Muscle of leg (tissue), 11 donors: ENCODE measurements around the gene ARHGEF39. TPM values are rescaled to one million over a fixed set of nuclear protein-coding genes. Genes with fewer than 3 reads are reported as not detected.

Source experiments
- DNase-seq: peaks from one replicate; pipeline ENCODE4 v3.0.0; 2013
- H3K27ac ChIP-seq: one replicate; pipeline ENCODE4 v1.5.1; 2013; ENCODE audit warnings: mild to moderate bottlenecking, low read length, control low read depth
- H3K27me3 ChIP-seq: one replicate; pipeline ENCODE4 v1.6.1; 2013; ENCODE audit warnings: low read length; ENCODE audit not compliant: control insufficient read depth, insufficient read depth
- H3K36me3 ChIP-seq: one replicate; pipeline ENCODE4 v1.6.1; 2013; ENCODE audit warnings: low read length; ENCODE audit not compliant: control insufficient read depth, insufficient read depth
- H3K4me1 ChIP-seq: one replicate; pipeline ENCODE4 v1.6.1; 2013; ENCODE audit warnings: low read length; ENCODE audit not compliant: control insufficient read depth, insufficient read depth
- H3K4me3 ChIP-seq: one replicate; pipeline ENCODE4 v1.5.1; 2013; ENCODE audit warnings: low read length, control low read depth
- H3K9me3 ChIP-seq: replicated peaks from 2 replicates; pipeline ENCODE4 v1.6.1; 2013; ENCODE audit warnings: low read depth, low read length; ENCODE audit not compliant: control insufficient read depth
- WGBS: methylation state at CpG from one replicate; pipeline ENCODE4 v1.1.5; 2013; ENCODE audit warnings: missing lambda C conversion rate; ENCODE audit not compliant: insufficient coverage; 5-methylcytosine and 5-hydroxymethylcytosine counted together
- polyA plus RNA-seq, 8 donors: library from polyadenylated mRNA; unstranded; fragments of 120-200 nt; gene quantifications; one replicate each; pipeline versions ENCODE4 v1.2.1 to v1.2.3, GENCODE V29; 2013; ENCODE audit warnings: inconsistent platforms in 1 of 8, low replicate concordance in 1 of 8; ENCODE audit not compliant: insufficient read length in 8 of 8, insufficient read depth in 1 of 8
- total RNA-seq: library from RNA; stranded (reverse); fragments of 120-200 nt; gene quantifications from one replicate; pipeline ENCODE4 v1.2.4, GENCODE V29; 2013

Gene ARHGEF39
- total and polyA plus RNA-seq, 9 donors = 1.4 to 7.7 (median 5.5) TPM

DNA sequence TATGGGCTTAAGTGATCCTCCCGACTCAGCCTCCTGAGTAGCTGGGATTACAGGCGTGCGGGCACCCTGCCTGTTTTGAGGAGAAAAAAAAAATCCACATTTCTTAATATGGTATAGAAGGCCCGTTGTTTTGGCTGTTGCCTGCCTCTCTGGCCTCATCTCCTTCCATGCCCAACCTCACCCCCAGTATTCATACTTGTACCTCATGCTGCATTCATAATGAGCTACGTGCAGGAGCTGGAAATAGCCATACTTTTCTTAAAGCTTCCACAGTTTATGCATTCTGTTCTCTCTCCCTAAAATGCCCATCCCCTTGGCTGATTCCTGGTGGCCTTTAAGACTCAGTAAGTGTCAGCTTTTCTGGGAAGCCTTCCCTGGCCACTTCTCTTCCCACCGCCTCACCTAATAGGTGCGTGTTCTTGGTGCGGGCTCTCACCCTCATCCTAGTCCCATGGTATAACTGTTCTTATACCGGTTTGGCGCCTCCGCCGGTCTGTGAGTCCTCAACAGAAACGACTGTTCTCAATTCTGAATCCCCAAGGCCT lies 26.8 kb upstream of the ARHGEF39 start:
- Histone ChIP-seq H3K27ac (peak overlapping the region; percentile 97), H3K9me3 (no peaks in the 10 kb centered on the region), H3K4me3 (no peak overlapping the region), H3K36me3 (peaks cover 33% of the 10 kb centered on the region), H3K27me3 (no peaks in the 10 kb centered on the region), H3K4me1 (peaks cover 29% of the 10 kb centered on the region)
- DNase-seq = no peak
- WGBS = 51% methylated on average over 9 of the region's 13 CpGs

DNA sequence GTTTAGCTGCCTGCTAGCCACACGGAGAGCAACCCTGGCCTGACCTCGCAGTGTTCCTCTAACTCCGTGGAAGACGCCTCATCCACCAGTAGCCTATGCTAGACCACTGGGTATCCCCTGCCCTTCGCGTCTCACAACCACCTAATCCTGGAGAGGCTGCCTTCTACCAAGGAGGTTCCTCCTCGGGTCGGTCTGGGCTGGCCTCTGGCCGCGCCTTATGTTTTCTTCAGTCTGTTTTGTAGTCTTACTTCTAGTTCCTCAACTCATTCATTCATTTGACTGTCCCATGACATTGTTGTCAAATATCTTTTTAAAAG lies 26.3 kb upstream of the ARHGEF39 start:
- 3% methylated on average over 6 of the region's 10 CpGs for WGBS
- Histone ChIP-seq H3K4me1 (peaks cover 35% of the 10 kb centered on the region), H3K27ac (peak overlapping the region; percentile 97), H3K4me3 (peak overlapping the region; percentile 80), H3K36me3 (peaks cover 34% of the 10 kb centered on the region), H3K9me3 (no peaks in the 10 kb centered on the region), H3K27me3 (no peaks in the 10 kb centered on the region)
- DNase-seq = no peak

DNA sequence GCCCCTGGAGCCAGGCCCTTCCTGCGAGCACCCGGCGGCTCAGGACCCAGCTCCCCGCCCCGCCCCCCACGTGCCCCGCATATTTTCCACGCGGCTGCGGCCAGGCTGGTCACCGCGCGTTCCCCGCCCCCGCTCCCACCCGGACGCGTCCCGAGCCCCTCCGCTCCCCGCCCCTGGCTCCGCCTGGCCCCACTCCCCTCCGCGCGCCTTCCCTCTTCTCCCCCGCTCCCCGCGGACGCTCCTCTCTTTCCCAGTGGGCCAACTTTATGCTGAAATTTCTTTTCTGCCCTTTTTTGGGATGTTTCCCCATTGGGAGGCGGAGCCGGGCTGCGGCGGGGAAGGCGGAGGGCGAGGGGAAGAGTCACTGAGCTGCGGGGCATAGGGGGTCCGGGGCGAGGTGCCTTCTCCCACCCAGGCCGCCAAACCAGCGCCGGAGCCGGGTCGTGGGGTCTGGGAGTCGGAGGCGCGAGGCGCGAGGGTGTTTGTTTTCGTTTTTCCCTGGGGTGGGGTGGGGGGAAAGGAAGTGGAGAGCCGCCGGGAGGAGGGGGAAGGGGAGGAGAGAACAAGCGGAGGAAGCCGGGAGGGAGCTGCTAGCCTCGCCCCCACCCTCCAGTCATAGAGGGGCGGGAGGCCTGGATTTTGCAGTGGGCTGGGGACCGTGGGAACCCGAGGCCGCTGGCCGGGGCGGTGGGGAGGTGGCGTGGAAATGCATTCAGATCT lies 25.8 kb upstream of the ARHGEF39 start:
- H3K9me3 ChIP-seq = no peaks in the 10 kb centered on the region
- WGBS = under 1% methylated on average over 43 of the region's 61 CpGs
- peaks cover 33% of the 10 kb centered on the region for H3K36me3 ChIP-seq
- no peaks in the 10 kb centered on the region for H3K27me3 ChIP-seq
- peak overlapping the region; percentile 80 for H3K4me3 ChIP-seq
- DNase-seq = peak; percentile 91
- peaks cover 37% of the 10 kb centered on the region for H3K4me1 ChIP-seq
- peak overlapping the region; percentile 97 for H3K27ac ChIP-seq

DNA sequence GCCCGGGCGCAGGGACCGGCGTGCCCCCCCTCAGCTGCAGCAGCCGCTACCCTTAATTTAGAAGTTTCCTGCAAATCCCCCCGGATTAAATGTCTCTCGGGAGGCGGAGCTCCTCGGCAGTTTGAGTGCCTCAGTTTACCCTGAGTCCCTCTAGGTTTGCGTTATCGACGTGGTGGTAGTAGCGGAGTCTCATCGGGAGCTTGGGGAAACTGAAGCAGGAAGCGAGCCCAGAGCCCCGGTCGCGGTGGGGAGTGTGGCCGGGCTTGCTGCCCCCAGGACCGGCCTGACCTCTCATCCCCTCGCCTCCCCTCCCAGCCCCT lies 25.3 kb upstream of the ARHGEF39 start:
- Histone ChIP-seq H3K4me1 (peaks cover 40% of the 10 kb centered on the region), H3K4me3 (peak overlapping the region; percentile 80), H3K27ac (peak overlapping the region; percentile 97), H3K9me3 (no peaks in the 10 kb centered on the region), H3K36me3 (peaks cover 37% of the 10 kb centered on the region), H3K27me3 (no peaks in the 10 kb centered on the region)
- DNase-seq = no peak
- 0% methylated on average over 17 of the region's 21 CpGs for WGBS

DNA sequence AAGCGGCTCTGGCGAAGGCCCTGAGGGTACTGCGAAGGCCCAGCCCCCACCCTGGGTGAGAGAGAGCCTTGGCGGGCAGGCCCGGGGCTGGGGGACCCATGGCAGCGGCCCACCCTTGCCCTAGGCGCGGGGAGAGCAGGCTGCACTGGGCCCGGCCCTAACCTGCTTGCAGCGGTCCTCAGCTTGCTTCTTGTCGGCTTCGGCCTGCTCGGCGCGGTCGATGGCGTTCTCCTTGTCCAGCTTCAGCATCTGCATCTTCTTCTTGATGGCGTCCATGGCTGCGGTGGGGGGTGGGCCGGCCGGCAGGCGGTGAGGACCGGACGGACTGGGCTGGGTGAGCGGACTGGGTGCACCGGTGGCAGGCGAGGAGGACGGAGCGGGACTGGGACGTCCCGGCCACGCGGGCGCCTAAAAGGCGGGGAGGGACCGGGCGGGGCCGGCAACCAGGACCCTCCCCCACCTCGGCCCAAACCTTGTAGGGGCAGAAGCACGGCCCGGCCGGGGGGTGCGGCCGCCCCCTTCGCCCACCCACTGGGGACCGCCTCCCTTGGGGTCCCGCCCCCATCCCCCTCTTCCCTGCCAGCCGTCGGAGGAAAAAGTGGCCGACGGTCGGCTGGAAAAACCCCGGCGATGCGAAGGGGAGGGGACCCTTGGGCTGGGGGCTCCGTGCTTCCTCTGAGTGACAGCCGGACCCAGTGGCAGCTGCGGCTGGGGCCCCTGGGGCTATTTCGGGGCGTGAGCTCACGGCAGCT lies 24.7 kb upstream of the ARHGEF39 start, which contains the start of gene TPM2:
TPM2 (minus strand) TSS at position 384 of the 752 bp plus-strand sequence; CDS start at position 276, 108 bp downstream.
- peaks cover 42% of the 10 kb centered on the region for H3K36me3 ChIP-seq
- no peaks in the 10 kb centered on the region for H3K27me3 ChIP-seq
- H3K4me1 ChIP-seq = peaks cover 46% of the 10 kb centered on the region
- WGBS = 2% methylated on average over 50 of the region's 61 CpGs
- peak within 1 kb of the TSS; percentile 97 for H3K27ac ChIP-seq
- H3K4me3 ChIP-seq = peak within 1 kb of the TSS; percentile 80
- H3K9me3 ChIP-seq = no peaks in the 10 kb centered on the region
- DNase-seq = peak; percentile 92

DNA sequence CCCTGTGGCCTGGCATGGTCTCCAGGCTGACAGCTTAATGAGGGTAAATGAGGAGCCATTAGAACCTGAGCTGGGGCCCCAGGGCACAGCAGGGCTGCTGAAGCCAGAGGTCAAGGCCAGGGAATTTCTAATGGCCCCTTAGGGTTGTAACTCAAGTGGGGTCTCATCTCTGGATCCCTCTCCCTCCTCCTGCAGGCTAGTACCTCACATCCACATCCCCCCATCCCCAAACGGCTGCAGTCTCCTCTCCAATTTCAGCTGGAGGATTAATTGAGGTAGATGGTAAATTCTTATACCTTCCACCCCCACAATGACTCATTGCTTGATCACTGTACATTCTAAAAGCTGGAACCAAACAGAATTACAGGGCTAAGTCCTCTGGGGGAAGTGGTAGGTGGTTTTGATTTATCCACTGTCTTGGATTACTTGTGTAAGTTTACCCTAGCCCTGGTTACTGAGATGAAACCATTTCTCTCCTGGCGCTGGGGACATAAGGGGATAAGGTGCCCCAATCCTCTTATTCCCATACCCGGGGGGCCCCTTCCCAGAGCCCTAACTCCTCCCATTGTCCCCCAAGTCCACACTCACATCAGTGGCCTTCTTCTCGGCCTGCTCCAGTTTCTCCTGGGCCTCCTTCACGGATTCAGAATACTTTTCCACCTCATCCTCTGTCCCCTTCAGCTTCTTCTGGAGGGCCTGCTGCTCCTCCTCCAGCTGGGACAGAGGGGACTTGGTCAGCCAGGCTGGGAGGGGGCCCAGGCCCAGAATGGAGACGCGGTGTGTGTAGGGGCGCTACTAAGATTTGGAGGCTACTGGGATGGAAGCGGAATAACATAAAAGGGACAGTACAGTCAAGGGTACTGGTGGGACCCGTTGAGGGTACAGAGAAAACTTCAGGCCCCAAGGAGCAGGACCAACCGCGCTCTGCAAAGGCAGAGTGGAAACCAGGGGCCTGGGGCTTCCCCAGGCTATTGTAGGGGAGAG lies 23.9 kb upstream of the ARHGEF39 start:
- 9% methylated on average over 9 of the region's 12 CpGs for WGBS
- H3K9me3 ChIP-seq = no peaks in the 10 kb centered on the region
- peak overlapping the region; percentile 80 for H3K4me3 ChIP-seq
- H3K27ac ChIP-seq = peak overlapping the region; percentile 97
- DNase-seq = peak; percentile 49
- no peaks in the 10 kb centered on the region for H3K27me3 ChIP-seq
- peaks cover 49% of the 10 kb centered on the region for H3K4me1 ChIP-seq
- H3K36me3 ChIP-seq = peaks cover 51% of the 10 kb centered on the region

DNA sequence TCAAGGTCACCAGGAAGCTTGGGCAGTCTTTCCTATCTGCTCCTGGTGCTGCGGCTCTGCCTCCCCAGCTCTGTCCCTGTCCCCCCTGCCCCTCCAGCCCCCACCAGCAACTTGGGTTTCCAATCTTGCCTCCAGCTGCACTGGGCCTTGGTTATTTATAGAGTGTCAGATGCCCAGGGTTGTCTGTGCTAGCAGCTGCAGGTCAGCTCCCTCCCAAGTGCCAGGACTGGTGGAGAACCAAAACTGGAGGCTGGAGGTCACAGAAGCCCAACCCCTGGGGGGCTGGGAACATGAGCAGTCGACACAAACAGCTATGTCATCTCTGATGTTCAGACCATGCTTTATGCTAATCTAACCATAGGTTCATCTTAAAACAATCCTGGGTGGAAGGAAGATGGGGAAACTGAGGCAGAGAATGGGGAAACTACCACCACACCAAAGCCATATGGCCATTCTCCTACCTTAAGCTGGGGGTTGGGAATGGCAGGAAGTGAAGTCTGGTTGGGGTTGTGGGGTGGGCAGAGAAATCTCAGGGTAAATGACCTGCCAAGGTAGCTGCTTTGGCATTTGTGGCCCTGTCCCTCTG lies 23.1 kb upstream of the ARHGEF39 start:
- Histone ChIP-seq H3K36me3 (peaks cover 59% of the 10 kb centered on the region), H3K4me1 (peaks cover 49% of the 10 kb centered on the region), H3K27me3 (no peaks in the 10 kb centered on the region), H3K27ac (peak overlapping the region; percentile 97), H3K4me3 (peak overlapping the region; percentile 80), H3K9me3 (no peaks in the 10 kb centered on the region)
- WGBS = no CpG with 5 or more reads among the region's 2 CpGs
- peak; percentile 77 for DNase-seq

DNA sequence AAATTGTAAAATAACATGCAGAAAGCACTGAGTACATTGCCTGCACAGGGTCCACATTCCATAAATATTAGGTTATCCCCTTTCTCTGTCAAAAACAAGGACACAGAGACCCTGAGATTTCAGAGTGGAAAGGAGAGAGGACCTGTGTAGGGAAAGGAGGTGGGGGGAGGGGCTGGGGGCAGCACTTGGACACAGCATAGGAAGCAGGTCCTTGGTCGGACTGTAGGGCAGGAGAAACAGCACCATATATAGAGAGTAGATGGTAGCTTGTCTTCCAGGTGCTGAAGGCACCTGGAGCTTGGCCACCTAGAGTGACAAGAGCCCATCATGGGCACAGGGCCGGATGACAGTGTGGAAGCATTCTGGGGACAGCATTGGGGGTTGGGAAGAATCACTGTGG lies 22.3 kb upstream of the ARHGEF39 start:
- H3K9me3 ChIP-seq = no peaks in the 10 kb centered on the region
- peak overlapping the region; percentile 97 for H3K27ac ChIP-seq
- DNase-seq = no peak
- H3K36me3 ChIP-seq = peaks cover 66% of the 10 kb centered on the region
- peak overlapping the region; percentile 80 for H3K4me3 ChIP-seq
- no peaks in the 10 kb centered on the region for H3K27me3 ChIP-seq
- H3K4me1 ChIP-seq = peaks cover 49% of the 10 kb centered on the region
- WGBS = 52% methylated on average over 2 of the region's 2 CpGs
